HG02840 (cell line): ENCODE results near the gene ARHGEF4.
"Not testable (repeated sequence)": the region's sequence is repeated elsewhere in the genome, so short reads cannot be mapped to it uniquely, and the experiment has no call there.

ENCODE experiments used
- ATAC-seq: cut with Tn5 transposase; IDR thresholded peaks from one replicate; pipeline ENCODE4 v1.9.1; 2021; ENCODE audit warnings: mild to moderate bottlenecking, moderate library complexity, moderate number of reproducible peaks; ENCODE audit not compliant: unreplicated experiment, low FRiP score

The ARHGEF4 gene

DNA sequence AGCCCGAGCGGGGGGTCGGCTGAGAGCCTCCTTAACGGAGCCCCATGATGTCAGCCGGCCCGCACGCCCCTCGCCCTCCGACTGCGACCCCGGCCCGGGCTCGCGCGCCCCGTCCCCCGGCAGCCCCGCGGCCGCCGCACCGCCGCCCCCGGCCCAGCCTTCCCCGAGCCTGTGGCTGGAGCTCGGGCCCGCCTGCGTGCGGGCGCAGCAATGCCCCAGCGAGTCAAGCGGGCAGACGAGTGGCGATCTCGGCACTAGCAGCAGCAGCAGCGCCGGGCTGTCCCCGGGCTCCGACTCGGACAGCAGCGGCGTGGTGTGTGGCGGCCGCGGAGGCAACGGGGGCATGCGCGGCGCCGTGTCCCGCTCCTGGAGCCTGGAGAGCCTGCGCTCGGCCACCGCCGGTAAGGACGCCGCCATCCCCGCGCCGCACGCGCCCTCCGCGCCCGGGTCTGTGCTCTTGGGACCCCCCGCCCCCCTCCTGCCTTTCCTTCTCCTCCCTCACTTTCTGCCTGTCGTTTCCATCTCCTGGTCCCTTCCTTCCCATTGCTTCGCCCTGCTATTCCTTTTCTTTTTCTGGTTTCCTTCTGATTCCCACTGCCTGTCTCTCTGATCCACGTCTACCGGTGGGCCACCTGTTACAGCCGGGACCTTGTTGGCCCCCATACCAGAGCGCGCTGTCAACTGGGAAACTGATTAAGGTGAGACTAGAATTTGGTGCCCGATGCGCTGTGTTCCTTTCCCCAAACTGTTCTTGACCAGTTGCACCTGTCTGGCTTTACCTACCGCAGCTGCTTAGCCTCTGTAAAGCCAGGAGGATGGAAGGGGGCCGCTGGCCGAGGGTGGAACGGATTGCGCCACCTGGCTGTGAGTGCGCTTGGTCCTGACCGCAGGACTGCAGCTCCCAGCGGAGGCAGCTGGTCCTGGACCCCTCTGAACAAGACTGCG lies 127.4 kb downstream of the ARHGEF4 start:
- no peak for ATAC-seq

DNA sequence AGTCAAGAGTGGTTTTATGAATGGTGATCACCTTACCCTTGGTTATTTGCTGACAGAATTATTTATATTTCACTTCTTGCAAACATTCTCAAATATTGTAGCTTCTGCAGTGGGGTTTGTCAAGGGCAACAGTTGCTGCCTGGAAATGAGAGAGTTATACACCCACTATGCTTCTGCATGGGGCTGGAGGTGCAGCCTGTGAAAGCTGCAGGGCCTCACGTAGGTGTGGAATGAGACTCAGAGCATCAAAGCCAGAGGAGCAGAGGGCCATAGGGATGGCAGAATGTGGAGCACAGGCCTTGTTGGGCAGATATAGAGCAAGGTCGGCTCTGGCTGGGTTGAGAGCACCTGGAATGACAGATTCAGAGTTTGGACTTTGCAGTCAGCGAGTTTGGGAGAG lies 128.2 kb downstream of the ARHGEF4 start:
- no peak for ATAC-seq

DNA sequence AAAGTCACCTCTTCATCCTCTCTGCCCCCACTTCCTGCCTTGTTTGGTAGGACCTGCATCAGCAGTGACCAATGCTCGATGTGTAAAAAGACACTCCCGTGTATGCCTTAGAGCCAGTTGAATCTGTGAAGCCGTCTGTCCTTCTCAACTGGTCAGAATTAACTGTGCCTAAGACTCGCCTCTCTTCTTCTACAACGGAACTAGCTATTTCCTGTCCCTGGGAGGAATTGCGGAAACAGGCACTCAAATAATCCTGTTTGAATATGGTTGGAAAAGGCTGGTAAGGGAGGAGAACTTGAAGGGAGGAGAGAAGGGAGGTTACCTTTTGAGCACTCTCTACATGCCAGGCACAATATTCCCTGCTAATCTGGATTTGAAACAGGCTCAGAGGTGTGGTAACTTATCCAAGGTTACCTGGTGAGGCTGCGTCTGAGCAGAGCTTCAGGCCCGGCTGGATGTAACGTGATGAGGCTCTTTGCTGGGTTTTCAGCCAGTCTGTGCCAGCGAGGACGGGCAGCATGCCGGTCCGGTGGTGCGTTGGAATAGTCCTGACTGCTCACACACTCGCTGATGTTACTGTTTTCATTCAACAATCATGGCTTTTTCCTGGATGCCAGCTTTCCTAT lies 129.5 kb downstream of the ARHGEF4 start:
- no peak for ATAC-seq

DNA sequence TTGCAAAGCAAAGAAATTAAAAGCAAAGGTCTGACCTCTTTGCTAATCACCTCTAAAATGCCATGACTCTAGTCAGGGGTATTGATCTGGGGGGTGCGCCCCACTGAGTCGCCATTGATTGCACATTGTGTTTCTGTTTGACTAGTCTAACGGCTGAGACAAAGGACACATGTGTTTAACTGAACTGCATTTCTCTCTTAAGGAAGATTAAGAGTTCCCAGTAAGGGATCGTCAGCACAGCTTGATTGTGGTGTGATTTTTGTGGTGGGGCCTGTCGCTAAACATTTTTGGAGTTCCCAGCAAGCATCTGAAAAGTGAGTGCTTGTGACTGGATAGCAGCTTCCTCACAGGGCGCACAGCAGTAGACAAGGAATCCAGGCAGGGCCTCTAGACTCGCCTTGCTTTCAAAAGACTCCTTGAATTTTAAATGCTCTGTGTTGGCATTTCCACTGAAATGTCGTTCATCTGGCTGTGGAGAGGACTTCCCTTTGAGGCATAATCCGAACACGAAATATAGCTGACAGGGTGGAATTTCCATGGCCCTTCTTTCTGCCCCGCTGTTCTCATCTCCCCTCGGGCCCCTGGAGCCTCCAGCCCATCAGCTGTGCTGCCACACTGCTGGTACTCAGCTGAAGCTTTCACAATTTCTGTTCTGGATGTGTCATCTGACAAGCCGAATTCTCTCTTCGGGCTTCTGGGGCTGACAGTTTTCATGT lies 130.2 kb downstream of the ARHGEF4 start:
- ATAC-seq, result no peak

DNA sequence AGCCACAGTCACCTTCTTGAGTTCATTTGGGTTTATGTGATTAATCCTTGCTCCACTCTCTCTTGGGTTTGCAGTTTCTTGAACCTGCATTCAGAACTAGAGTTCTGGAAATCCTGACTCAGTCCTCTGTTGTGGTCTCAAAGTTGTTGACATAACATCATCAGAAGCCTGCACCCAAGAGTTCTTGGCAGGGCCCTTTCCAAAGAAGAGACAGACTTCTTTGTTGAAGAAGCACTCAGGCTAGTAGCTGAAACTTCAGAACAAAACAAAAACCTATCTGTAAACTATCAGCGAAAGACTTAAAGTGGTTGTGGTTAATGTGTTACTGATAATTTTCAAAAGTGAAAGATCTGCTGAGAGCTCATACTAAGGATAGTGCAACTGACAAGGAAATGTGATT lies 135.7 kb downstream of the ARHGEF4 start:
- no peak for ATAC-seq

DNA sequence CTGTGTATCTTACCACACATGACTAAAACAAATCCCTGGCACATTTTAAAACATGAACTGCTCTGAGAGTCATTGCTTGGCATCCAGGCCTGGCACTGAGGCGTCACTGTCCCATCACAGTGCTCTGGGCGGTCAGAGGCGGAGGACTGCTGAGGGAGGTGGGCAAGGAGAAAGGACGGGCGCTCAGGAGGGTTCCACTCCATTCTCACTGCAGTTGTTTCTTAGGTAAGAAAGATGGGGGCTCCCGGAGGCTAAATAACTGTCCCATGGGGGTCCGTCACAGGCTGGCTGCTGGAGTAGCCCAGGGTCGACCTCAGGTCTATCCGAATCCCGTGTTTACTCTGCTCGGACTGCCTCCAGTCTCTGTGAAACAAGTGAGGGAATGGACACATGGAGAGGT lies 139.0 kb downstream of the ARHGEF4 start:
- ATAC-seq, result no peak

DNA sequence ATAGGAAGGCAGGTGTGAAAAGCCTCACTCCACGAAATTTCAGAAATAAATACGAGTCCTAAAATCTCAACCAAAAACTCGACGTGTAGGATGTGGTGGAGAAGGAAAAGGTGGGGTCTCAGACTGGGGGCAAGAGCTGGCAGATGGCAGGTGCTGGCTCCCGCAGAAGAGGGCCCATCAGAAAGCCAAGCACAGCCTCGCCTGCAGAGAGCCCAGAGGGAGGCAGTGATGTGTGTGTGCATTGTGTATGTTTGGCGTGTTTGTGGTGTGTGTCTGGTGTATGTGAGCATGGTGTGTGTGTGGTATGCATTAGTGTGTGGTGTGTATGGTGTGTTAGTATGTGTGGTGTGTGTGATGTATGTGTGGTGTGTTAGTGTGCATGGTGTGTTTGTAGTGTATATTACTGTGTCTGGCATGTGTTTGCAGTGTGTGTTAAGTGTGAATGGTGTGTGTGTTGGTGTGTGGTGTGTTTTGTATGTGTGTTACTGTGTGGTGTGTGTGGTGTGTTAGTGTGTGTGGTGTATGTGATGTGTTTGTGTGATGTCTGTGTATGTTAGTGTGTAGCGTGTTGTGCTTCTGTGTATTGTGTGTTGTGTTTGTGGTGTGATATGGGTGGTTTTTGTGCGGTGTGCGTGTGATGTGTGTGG lies 140.0 kb downstream of the ARHGEF4 start:
- no peak for ATAC-seq

DNA sequence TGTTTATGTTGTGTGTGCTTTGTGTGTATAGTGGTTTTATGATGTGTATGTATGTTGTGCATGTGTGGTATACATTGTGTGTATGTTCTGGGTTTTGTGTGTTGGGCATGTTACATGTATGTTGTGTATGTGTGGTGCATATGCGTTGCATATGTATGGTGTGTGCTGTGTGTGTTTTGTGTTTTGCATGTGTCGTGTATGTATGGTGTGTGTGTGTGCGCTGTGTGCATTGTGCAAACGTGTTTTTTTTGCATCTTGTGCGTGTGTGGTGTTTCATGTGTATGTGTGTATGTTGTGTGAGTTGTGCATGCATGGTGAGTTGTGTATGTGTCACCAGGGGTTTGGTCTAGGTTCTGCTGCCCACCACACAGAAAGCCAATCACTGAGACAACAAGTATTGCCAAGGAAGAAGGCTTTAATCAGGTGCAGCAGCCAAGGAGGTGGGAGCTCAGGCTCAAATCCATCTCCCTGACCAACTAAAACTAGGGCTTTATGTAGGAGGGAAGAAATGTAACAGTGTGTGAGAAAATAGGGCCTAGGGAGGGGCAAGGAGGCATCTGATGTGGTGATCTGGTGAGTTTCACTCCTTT lies 140.8 kb downstream of the ARHGEF4 start:
- no peak for ATAC-seq

DNA sequence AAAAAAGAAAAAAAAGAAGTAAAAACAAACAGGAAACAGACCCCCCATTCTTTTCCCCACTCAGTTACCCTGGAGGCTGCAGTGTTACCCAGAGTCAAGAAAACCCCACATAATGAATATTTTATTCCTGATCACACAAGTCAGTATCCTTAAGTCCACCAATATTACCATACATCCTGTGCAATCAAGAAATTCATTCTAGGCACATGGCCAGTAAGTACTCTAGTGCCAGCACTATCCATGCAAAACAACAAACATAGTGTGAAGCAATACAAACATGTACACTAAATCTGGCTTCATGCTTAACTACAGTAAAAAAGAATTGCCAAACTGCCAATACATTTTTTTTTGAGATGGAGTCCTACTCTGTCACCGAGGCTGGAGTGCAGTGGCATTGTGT lies 145.0 kb downstream of the ARHGEF4 start:
- no peak for ATAC-seq

DNA sequence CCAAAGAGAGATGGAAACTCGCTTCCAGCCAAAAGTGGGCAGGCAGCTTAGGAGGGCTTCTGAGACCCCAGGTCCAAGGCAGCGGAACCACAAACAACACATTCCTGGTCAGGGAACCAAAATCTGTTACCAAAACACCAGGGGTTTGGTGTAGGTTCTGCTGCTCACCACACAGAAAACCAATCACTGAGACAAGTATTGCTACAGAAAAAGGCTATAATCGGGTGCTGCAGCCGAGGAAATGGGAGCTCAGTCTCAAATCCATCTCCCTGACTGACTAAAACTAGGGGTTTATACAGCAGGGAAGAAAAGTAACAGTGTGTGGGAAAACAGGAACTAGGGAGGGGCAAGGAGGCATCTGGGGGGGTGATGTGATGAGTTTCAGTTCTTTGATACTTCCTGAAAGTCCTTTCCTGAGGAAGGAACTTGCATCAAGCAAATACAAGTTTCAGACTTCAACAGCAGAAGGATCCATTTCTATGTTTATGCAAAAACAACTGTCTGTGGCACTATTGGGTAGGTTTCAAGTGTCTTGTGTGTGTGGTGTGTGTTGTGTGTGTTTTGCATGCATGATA lies 148.6 kb downstream of the ARHGEF4 start:
- no peak for ATAC-seq

DNA sequence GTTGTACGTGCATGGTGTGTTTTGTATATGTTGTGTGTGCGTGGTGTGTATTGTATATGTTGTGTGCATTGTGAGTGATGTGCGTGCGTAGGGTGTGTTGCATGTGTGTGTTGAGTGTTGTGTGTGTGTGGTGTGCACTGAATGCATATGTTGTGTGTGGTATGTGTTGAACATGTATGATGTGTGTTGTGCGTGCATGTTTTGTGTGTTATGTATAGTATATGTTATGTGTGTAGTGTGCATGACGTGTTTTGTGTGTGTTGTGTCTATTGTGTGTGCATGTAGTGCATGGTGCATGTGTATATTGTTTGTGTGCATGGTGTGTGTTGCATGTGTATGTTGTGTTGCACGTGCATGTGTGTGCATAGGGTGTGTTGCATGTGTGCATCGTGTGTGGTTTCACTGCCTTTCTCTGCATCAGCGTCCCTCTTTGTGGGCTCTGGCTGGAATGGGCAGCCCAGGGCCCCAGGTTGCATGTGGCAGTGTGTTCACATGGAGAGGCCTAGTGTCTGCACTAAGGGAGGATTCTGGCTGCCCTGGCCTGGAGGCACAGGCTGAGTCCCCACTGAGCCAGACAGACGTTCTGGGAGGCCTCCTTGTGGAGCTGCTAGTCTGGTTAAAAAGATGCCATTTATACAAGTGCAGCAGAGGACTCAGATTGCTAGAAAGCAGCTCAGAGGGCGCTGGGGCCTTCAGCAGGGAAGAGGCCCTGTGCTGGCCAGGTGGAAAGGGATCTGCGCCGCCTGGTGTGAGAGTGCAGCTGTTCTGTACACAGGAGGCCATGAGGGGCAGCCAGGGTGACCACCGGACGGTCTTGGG lies 149.3 kb downstream of the ARHGEF4 start:
- no peak for ATAC-seq

DNA sequence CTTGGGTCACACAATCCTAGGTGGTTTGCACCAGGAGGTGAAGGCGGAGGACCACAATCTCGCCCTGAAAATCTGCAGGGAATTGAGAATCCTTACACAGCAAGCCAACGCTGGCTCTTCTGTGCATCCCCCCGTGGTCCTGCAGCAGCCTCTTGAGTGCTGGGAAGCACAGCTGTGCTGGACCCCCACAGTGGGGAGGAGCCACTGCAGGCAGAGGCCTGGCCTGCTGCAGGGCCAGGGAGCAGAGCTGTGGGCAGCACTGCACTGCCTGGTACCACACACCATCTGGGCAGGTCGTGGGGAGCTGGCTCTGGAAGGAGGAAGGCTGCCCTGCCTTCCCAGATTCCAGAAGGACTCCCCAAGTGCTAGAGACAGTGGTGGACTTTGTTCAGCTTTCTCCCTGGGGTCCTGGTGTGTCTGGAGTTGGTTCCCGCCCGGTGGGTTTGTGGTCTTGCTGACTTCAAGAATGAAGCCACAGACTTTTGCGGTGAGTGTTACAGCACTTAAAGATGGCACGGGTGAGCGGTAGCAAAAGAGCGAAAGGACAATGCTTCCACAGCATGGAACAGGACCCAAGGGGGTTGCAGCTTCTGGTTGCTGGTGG lies 150.3 kb downstream of the ARHGEF4 start:
- ATAC-seq, result no peak

DNA sequence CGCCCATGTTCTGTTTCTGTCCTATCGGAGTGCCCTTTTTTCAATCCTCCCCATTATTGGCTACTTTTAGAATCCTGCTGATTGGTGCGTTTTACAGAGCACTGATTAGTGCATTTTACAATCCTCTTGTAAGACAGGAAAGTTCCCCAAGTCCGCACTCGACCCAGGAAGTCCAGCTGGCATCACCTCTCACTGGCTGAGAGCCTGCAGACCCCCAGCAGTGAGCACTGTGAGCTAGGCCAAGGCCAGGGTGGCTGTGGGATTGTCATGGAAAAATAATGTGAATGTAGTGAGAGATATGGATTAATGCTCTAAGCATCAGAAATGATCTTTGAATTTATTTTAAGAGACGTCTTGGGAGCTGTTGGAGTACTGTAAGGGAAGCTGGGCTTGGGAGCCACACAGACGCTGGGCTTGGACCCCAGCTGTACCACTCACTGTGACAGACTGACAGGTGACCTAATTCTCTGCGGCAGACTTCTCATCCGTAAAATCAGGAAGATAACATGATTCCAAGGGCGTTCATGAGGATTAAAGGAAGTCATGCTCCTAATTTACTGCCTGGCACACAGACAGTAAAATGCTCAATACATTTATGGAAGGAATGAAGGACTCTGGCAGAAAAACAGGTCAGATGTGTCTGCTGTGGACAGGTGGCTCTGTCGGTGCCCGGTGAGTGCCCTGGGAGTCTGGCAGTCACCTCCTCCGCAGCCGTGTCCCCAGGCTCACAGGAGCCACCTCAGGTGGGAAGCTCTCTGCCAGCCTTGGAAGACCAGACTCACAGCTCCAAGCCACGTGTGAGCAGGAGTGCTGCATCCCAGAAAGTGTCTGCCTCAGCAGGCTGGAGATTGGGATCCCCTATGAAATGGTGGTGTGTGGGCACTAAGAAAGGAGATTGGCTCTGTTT lies 151.1 kb downstream of the ARHGEF4 start:
- ATAC-seq, result no peak

DNA sequence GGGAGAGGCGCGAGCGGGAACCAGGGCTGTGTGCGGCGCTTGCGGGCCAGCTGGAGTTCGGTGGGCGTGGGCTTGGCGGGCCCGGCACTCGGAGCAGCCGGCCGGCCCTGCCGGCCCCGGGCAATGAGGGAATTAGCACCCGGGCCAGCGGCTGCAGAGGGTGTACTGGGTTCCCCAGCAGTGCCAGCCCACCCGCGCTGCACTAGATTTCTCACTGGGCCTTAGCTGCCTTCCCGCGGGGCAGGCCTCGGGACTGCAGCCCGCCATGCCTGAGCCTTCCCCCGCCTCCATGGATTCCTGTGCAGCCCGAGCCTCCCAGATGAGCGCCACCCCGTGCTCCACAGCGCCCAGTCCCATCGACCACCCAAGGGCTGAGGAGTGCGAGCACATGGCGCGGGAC lies 154.7 kb downstream of the ARHGEF4 start:
- ATAC-seq, result not testable (repeated sequence)

DNA sequence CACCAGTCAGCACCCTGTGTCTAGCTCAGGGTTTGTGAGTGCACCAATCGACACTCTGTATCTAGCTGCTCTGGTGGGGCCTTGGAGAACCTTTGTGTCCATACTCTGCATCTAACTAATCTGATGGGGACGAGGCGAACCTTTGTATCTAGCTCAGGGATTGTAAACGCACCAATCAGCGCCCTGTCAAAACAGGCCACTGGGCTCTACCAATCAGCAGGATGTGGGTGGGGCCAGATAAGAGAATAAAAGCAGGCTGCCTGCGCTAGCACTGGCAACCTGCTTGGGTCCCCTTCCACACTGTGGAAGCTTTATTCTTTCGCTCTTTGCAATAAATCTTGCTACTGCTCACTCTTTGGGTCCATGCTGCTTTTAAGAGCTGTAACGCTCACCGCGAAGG lies 155.3 kb downstream of the ARHGEF4 start:
- not testable (repeated sequence) for ATAC-seq

DNA sequence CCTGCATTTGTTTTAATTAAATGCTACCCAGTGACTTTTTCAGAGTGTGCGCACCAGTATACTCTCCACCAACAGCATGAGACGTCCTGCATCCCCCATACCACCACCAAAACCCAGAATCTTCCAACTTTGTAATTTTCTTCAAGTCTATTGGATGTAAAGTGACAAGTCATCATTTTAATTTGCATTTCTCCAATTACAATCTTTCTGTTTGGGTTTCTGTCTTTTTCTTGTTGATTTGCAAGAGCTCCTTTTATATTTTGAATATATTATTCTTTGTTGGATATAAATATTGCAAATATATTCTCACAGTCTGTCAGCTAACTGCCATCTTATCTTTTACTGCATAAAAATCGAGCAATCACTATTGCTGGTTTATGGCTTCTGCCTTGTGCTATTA lies 160.0 kb downstream of the ARHGEF4 start:
- no peak for ATAC-seq

DNA sequence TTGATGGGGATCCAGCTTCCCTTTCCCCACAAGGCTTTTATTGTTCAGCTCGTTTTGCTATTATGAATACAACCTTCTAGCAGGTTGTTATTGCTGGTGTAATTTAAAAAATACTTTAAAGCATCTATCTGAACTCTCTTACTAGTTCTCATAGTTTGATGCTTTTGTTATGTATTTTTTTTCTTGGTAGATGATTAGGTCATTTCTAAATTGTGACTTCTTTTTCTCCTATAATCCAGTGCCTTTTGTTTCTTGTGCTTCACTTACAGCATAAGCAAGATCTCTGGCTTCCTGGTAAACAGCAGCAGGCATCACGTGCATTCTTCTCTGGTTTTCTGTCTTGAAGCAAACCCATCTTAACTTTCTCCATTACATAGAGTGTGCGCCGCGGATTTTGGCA lies 160.5 kb downstream of the ARHGEF4 start:
- ATAC-seq, result no peak

DNA sequence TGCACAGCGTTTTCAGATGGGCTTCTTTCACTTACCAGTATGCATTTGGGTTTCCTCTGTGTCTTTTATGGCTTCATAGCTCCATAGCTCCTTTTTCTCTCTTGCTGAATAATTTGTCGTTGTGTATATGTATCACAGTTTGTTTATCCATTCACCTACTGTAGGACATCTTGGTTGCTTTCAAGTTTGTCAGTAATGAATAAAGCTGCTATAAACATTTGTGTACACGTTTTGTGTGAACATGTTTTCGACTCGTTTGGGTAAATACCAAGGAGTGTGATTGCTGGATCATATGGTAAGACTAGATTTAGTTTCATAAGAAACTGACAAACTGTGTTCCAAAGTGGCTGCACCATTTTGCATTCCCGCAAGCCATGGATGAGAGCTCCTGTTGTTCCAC lies 161.8 kb downstream of the ARHGEF4 start:
- no peak for ATAC-seq
